Fibroblast of villous mesenchyme (primary cell): ENCODE results near the gene DLGAP4. TPM values are rescaled to one million over a fixed set of nuclear protein-coding genes. Genes with fewer than 3 reads are reported as not detected.
A peak's percentile ranks its signal among the peaks of the same experiment; 100 is the strongest.
"Not testable (repeated sequence)": the region's sequence is repeated elsewhere in the genome, so short reads cannot be mapped to it uniquely, and the experiment has no call there.

Experiments
- DNase-seq: peaks from one replicate; pipeline ENCODE4 v3.0.0-alpha.2; 2010; ENCODE audit warnings: low read depth
- H3K4me3 ChIP-seq: 2 replicates; pipeline ENCODE4 v1.5.1; 2011; ENCODE audit warnings: low read depth, mild to moderate bottlenecking, low read length
- CTCF ChIP-seq: IDR thresholded peaks from 2 replicates; pipeline ENCODE4 v1.5.1; 2012; ENCODE audit warnings: low read depth, mild to moderate bottlenecking, low read length; ENCODE audit not compliant: insufficient read depth
- total RNA-seq: library from RNA; depleted of rRNA; stranded (reverse); fragments of >200 nt; gene quantifications from 2 replicates; pipeline ENCODE4 v1.2.3, GENCODE V29; 2012

Gene DLGAP4
- total RNA-seq, 1 donor, result 15.5 TPM

GRCh38 chr20:36372666-36373065, 66.5 kb downstream of the DLGAP4 start:
- DNase-seq, result no peak
- no peak for TF ChIP-seq CTCF
- no peak overlapping the region for H3K4me3 ChIP-seq

DNA sequence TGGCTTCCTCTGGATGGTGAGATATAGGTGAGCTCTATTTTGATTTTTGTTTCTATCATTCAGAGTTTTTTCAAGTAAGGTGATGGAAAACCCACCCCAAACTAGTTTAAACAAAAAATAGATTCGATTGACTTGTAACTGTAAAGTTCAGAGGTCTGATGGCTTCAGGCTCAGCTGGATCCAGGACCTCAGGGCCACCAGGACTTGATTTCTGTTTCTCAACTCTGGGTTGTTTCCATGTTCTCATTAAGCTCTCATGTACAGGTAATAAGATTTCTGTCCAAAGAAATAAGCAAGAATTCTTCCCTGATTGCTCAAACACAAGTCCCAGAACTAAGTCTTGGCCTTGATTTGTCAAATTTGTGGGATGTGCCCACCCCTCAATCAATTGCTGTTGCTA, 67.0 kb downstream of the DLGAP4 start:
- TF ChIP-seq CTCF, result no peak
- no peak overlapping the region for H3K4me3 ChIP-seq
- DNase-seq, result no peak

GRCh38 chr20:36374995-36375394, 68.9 kb downstream of the DLGAP4 start:
- H3K4me3 ChIP-seq, result no peak overlapping the region
- DNase-seq, result no peak
- no peak for TF ChIP-seq CTCF

DNA sequence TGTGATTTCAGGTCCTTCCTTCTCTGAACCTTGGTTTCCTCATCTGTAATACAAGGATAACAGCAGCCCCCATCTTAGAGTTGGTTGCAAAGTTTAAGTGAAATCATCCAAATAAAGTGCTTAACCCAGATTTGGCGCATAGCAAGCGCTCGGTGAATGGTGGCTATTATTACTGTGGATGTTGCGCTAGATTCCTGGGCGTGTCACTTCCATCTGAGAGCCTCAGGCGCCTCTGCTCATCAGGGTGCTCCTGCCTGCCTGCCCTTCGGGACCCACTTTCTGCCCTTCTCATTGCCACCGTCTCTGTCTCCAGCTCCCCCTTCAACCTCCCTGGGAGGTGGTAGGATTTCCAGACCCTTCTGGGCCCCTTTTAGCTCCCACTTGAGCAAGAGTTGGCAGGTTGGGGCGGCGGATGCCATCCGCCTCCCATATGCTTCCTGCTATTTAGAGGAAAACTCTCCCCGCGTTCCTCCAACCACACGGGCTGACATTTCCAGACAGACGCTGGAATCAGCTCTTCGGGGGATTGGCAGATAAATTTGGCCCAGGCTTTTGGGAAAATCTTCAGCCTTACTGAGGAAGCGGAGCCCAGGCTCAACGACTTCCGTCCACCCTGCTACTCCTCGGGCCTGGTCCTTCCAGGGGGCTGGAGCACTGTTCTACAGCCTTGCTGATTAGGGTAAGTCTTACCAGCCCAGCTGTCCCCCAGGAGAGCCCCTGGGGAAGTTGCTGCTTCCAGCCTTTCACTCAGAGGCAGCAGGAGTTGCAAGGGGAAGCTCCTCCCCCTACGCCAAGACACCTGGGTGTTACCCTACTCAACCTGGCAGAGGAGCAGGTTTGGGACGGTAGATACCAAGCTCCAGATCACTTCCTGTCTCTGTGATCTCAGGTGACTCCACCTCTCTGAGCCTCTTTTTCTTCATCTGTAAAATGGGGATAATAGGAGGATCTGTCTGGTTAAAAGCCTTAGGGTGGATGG, 71.5 kb downstream of the DLGAP4 start:
- no peak for DNase-seq
- H3K4me3 ChIP-seq, result no peak overlapping the region
- TF ChIP-seq CTCF, result no peak

DNA sequence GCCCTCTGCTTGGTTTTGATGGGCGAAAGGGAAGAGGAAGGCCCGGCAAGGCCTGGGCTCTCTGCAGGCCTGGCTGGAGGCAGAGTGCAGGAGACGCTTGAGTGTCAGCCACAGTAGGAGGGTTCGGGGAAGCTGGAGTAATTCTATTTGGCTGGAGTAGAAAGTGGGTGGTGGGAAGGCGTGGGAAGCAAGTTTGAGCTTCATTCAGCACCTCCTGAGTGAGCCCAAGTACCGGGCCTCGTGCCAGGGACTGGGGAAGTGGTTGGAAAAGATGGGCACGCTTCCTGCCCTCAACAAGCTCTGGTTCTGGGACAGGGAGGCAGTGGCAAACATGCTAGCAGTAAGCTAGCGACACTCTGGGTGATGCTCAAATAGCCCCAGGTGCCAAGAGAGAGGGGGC, 72.5 kb downstream of the DLGAP4 start:
- H3K4me3 ChIP-seq, result no peak overlapping the region
- no peak for DNase-seq
- TF ChIP-seq CTCF, result no peak

DNA sequence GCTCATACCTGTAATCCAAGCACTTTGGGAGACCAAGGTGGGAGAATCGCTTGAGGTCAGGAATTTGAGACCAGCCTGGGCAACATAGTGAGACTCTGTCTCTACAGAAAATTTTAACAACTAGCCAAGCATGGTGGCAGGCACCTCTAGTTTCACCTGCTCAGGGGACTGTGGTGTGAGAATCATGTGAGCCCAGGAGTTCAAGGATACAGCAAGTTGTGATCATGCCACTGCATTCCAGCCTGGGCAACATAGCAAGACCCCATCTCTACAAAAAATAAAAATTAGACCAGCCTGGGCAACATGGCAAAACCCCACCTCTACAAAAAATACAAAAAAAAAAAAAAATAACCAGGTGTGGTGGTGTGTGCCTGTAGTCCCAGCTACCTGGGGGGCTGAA, 73.8 kb downstream of the DLGAP4 start:
- not testable (repeated sequence) for DNase-seq

DNA sequence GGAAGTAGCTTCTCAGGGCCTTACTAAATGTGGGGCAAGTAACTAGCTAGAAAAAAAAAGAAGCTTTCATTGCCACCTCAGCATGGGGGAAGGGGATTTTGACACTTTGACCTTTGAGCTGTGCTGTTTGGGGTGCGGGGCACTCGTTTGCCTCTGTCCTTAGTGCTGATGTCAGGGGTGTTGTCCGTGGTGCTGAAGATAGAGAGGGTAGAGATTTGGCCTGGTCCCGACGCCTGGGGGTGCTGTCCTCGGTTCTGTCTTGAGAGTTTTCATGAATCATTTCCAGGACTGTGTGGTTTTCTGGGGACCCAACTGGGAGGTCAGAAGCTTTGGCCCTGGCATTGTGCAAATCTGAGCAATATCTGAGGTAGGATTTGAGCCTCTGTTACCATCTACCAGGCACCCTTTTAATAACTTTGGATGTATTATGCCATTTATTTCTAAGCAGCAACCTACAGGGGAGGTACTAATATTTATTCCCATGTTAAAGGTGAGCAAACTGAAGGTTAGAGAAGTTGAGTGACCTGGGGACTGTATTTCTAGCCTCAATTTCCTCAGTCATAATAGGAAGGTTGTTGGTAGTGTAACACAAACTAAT, 78.0 kb downstream of the DLGAP4 start:
- peak; percentile 54 for DNase-seq

More for the DNA sequence above, 73.8 kb downstream of the DLGAP4 start:
- H3K4me3 ChIP-seq, result not testable (repeated sequence)

More for the DNA sequence above, 78.0 kb downstream of the DLGAP4 start:
- TF ChIP-seq CTCF, result peak; percentile 30
- H3K4me3 ChIP-seq, result no peak overlapping the region
